ENCODE measurements around the gene WDR7. TPM values are rescaled to one million over a fixed set of nuclear protein-coding genes. Genes with fewer than 3 reads are reported as not detected.

The WDR7 gene
- total RNA-seq, 1 donor from 2014 or later: 8.2 TPM

GRCh38 chr18:56716692-56717146 lies 65.6 kb downstream of the WDR7 start:
- TF ChIP-seq CTCF (conservative IDR thresholded peaks at IDR 0.05; ENCODE audit: low read depth, low read length): no peak
- no peak for DNase-seq (ENCODE audit: low read depth)
- no peak overlapping the region for H3K4me3 ChIP-seq (ENCODE audit: low read depth, low read length)

- H3K4me3 ChIP-seq (ENCODE audit: low read depth, low read length): no peak overlapping the region
- no peak for TF ChIP-seq CTCF (conservative IDR thresholded peaks at IDR 0.05; ENCODE audit: low read depth, low read length)
- DNase-seq (ENCODE audit: low read depth): no peak
Observed at GRCh38 chr18:56721031-56721430, 69.9 kb downstream of the WDR7 start.

GRCh38 chr18:56721491-56721890 lies 70.3 kb downstream of the WDR7 start:
- no peak overlapping the region for H3K4me3 ChIP-seq (ENCODE audit: low read depth, low read length)
- DNase-seq (ENCODE audit: low read depth): no peak
- no peak for TF ChIP-seq CTCF (conservative IDR thresholded peaks at IDR 0.05; ENCODE audit: low read depth, low read length)

GRCh38 chr18:56722518-56722917 lies 71.4 kb downstream of the WDR7 start:
- no peak overlapping the region for H3K4me3 ChIP-seq (ENCODE audit: low read depth, low read length)
- DNase-seq (ENCODE audit: low read depth): no peak
- TF ChIP-seq CTCF (conservative IDR thresholded peaks at IDR 0.05; ENCODE audit: low read depth, low read length): no peak

GRCh38 chr18:56723068-56723467 lies 71.9 kb downstream of the WDR7 start:
- H3K4me3 ChIP-seq (ENCODE audit: low read depth, low read length): no peak overlapping the region
- no peak for DNase-seq (ENCODE audit: low read depth)
- TF ChIP-seq CTCF (conservative IDR thresholded peaks at IDR 0.05; ENCODE audit: low read depth, low read length): no peak

GRCh38 chr18:56723706-56724105 lies 72.5 kb downstream of the WDR7 start:
- H3K4me3 ChIP-seq (ENCODE audit: low read depth, low read length): no peak overlapping the region
- no peak for DNase-seq (ENCODE audit: low read depth)
- TF ChIP-seq CTCF (conservative IDR thresholded peaks at IDR 0.05; ENCODE audit: low read depth, low read length): no peak

- no peak overlapping the region for H3K4me3 ChIP-seq (ENCODE audit: low read depth, low read length)
- TF ChIP-seq CTCF (conservative IDR thresholded peaks at IDR 0.05; ENCODE audit: low read depth, low read length): no peak
Observed at GRCh38 chr18:56726906-56727305, 75.7 kb downstream of the WDR7 start.

More at GRCh38 chr18:56726906-56727305, 75.7 kb downstream of the WDR7 start:
- no peak for DNase-seq (ENCODE audit: low read depth)
